ENCODE data around the gene FBXO4. TPM values are rescaled to one million over a fixed set of nuclear protein-coding genes. Genes with fewer than 3 reads are reported as not detected.
A peak's percentile ranks its signal among the peaks of the same experiment; 100 is the strongest.

FBXO4 gene
- total RNA-seq, 6 donors from 2014 or later = 6.6 to 11.9 (median 8.0) TPM

- DNase-seq (no peak), ATAC-seq (ENCODE audit: low FRiP score in 2 of 2) (no peak)
- Histone ChIP-seq H3K27me3 (no peaks in the 10 kb centered on the region), H3K27ac (peak overlapping the region; percentile 86 to 93 (median 91)), H3K36me3 (peaks cover 6 to 17% (median 8%) of the 10 kb centered on the region in 4 donors), H3K4me3 (peak overlapping the region; percentile 7 to 76 (median 64)), H3K9me3 (no peaks in the 10 kb centered on the region), H3K4me1 (peaks cover 15 to 27% (median 25%) of the 10 kb centered on the region in 4 donors)
- 42 to 44% methylated on average over 8 of the region's 8 CpGs for WGBS, 2 donors
- TF ChIP-seq CTCF (IDR thresholded peaks at IDR 0.05) = no peak
- TF ChIP-seq EP300 (IDR thresholded peaks at IDR 0.05) = peak in 1 of 4 donors; percentile 6
- TF ChIP-seq POLR2A (IDR thresholded peaks at IDR 0.05) = no peak
- TF ChIP-seq POLR2AphosphoS5 (IDR thresholded peaks at IDR 0.05) = no peak
Measured at GRCh38 chr5:41903382-41903891, 21.6 kb upstream of the FBXO4 start.

GRCh38 chr5:41903892-41904799, 20.9 kb upstream of the FBXO4 start, which contains the start of gene RIMOC1:
TSS of gene RIMOC1 (plus strand) at chr5:41904344. CDS start at chr5:41904368, 24 bp downstream.
- Histone ChIP-seq H3K27me3 (no peaks in the 10 kb centered on the region), H3K36me3 (peaks cover 13 to 24% (median 14%) of the 10 kb centered on the region in 4 donors), H3K4me3 (peak within 1 kb of the TSS; percentile 57 to 78 (median 74)), H3K4me1 (peaks cover 15 to 27% (median 25%) of the 10 kb centered on the region in 4 donors), H3K27ac (peak within 1 kb of the TSS; percentile 86 to 93 (median 91)), H3K9me3 (no peaks in the 10 kb centered on the region)
- WGBS, 2 donors = 0 to 1% methylated on average over 20 to 51 of the region's 55 CpGs
- DNase-seq (peak; percentile 99), ATAC-seq (ENCODE audit: low FRiP score in 2 of 2) (peak; percentile 99 to 100)
- TF ChIP-seq CTCF (IDR thresholded peaks at IDR 0.05) = peak in 1 of 6 experiments; percentile 17
- TF ChIP-seq POLR2AphosphoS5 (IDR thresholded peaks at IDR 0.05) = peak; percentile 94
- TF ChIP-seq EP300 (IDR thresholded peaks at IDR 0.05) = peak in 1 of 4 donors; percentile 76
- TF ChIP-seq POLR2A (IDR thresholded peaks at IDR 0.05) = peak; percentile 42 to 95 (median 71)

GRCh38 chr5:41906151-41906550, 18.9 kb upstream of the FBXO4 start:
- Histone ChIP-seq H3K4me3 (no peak overlapping the region), H3K9me3 (no peaks in the 10 kb centered on the region), H3K27ac (no peak overlapping the region), H3K36me3 (peaks cover 20 to 44% (median 30%) of the 10 kb centered on the region in 4 donors), H3K27me3 (no peaks in the 10 kb centered on the region), H3K4me1 (peaks cover 15 to 27% (median 25%) of the 10 kb centered on the region in 4 donors)
- no peak for TF ChIP-seq EP300 (IDR thresholded peaks at IDR 0.05)
- TF ChIP-seq POLR2A (IDR thresholded peaks at IDR 0.05) = no peak
- TF ChIP-seq CTCF (IDR thresholded peaks at IDR 0.05) = no peak
- TF ChIP-seq POLR2AphosphoS5 (IDR thresholded peaks at IDR 0.05) = no peak
- DNase-seq (no peak), ATAC-seq (ENCODE audit: low FRiP score in 2 of 2) (no peak)
- 89 to 91% methylated on average over 2 of the region's 2 CpGs for WGBS, 2 donors

- DNase-seq (no peak), ATAC-seq (ENCODE audit: low FRiP score in 2 of 2) (no peak)
- Histone ChIP-seq H3K4me3 (no peak overlapping the region), H3K9me3 (no peaks in the 10 kb centered on the region), H3K4me1 (peaks cover 11 to 22% (median 21%) of the 10 kb centered on the region in 4 donors), H3K27me3 (no peaks in the 10 kb centered on the region), H3K27ac (no peak overlapping the region), H3K36me3 (peaks cover 31 to 68% (median 47%) of the 10 kb centered on the region in 4 donors)
- TF ChIP-seq EP300 (IDR thresholded peaks at IDR 0.05) = no peak
- no peak for TF ChIP-seq CTCF (IDR thresholded peaks at IDR 0.05)
- TF ChIP-seq POLR2A (IDR thresholded peaks at IDR 0.05) = no peak
- TF ChIP-seq POLR2AphosphoS5 (IDR thresholded peaks at IDR 0.05) = no peak
- WGBS, 2 donors = 91 to 93% methylated on average over 4 of the region's 4 CpGs
Measured at GRCh38 chr5:41908374-41909079, 16.6 kb upstream of the FBXO4 start.
